T-helper 2 cell treated with Interferon-gamma antibody and Interleukin-4, amounts not matched to agents 5 μg/mL and 100 μg/mL, for 36 hours (primary cell): ENCODE data around the gene KCNK4.
"Not testable (repeated sequence)": the region's sequence is repeated elsewhere in the genome, so short reads cannot be mapped to it uniquely, and the experiment has no call there.

ENCODE experiments used
- DNase-seq: peaks from one replicate; pipeline ENCODE4 v3.0.0; 2021; ENCODE audit warnings: low spot score
- H3K27ac Mint-ChIP-seq: one replicate; pipeline ENCODE4 v1.8.0; 2021; ENCODE audit warnings: mild to moderate bottlenecking, mixed read lengths
- H3K27me3 Mint-ChIP-seq: one replicate; pipeline ENCODE4 v1.8.0; 2021; ENCODE audit warnings: low read depth, mixed read lengths
- H3K36me3 Mint-ChIP-seq: one replicate; pipeline ENCODE4 v1.8.0; 2021; ENCODE audit warnings: low read depth, mixed read lengths
- H3K4me1 Mint-ChIP-seq: one replicate; pipeline ENCODE4 v1.8.0; 2021; ENCODE audit warnings: low read depth, mixed read lengths
- H3K4me3 Mint-ChIP-seq: one replicate; pipeline ENCODE4 v1.8.0; 2022; ENCODE audit warnings: mild to moderate bottlenecking, moderate library complexity, mixed read lengths
- H3K9me3 Mint-ChIP-seq: one replicate; pipeline ENCODE4 v1.8.0; 2021; ENCODE audit warnings: mixed read lengths

KCNK4 gene

GRCh38 chr11:64321533-64321932, 30.4 kb downstream of the KCNK4 start:
- Mint-ChIP-seq H3K9me3 (no peaks in the 10 kb centered on the region), H3K27me3 (no peaks in the 10 kb centered on the region), H3K36me3 (peaks cover 21% of the 10 kb centered on the region), H3K4me3 (no peak overlapping the region), H3K4me1 (peaks cover 18% of the 10 kb centered on the region), H3K27ac (no peak overlapping the region)
- no peak for DNase-seq

DNA sequence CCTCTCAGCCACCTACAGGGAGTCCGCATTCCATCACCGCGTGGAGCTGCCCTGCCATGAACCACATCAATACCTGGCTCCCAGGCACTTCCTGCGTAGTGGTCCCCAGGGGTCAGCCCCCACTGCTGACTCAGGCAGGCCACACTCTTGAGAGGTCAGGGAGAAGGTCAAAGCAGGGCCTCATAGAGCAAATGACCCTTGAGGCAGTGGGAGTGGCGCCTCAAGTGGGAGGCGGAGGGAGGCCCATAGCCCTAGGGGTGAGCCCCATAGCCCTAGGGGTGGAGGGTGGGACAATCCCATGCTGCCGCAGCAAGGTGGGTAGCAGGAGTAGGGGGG, 31.8 kb downstream of the KCNK4 start:
- peaks cover 10% of the 10 kb centered on the region for H3K4me1 Mint-ChIP-seq
- no peak overlapping the region for H3K4me3 Mint-ChIP-seq
- H3K36me3 Mint-ChIP-seq = peaks cover 11% of the 10 kb centered on the region
- no peaks in the 10 kb centered on the region for H3K9me3 Mint-ChIP-seq
- no peak overlapping the region for H3K27ac Mint-ChIP-seq
- no peak for DNase-seq
- H3K27me3 Mint-ChIP-seq = no peaks in the 10 kb centered on the region

DNA sequence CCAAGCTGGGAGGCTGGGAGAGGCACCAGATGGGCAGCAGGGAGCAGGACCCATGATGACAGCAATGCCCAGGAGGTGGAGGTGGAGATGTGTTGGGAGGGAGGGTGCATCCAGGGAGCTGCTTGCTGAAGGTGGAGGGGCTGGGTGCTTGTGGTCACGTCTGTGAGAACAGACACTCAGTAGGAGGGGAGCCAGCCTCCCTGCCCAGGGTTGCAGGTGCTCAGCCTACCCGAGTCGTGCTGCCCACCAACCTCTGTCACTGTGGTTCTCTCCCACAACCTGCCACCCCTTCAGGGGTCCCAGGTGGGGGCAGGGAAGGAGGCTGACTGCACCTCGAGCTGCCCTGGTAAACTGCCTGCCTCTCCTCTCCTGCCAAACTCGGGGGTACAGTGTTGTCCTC, 32.3 kb downstream of the KCNK4 start:
- Mint-ChIP-seq H3K36me3 (peaks cover 9% of the 10 kb centered on the region), H3K9me3 (no peaks in the 10 kb centered on the region), H3K4me3 (no peak overlapping the region), H3K4me1 (peaks cover 10% of the 10 kb centered on the region), H3K27ac (no peak overlapping the region), H3K27me3 (no peaks in the 10 kb centered on the region)
- no peak for DNase-seq

- not testable (repeated sequence) for H3K27me3 Mint-ChIP-seq, H3K36me3 Mint-ChIP-seq, H3K27ac Mint-ChIP-seq, H3K4me3 Mint-ChIP-seq, H3K4me1 Mint-ChIP-seq, DNase-seq, H3K9me3 Mint-ChIP-seq
These were observed 32.9 kb downstream of the KCNK4 start for GRCh38 chr11:64323984-64324383.

DNA sequence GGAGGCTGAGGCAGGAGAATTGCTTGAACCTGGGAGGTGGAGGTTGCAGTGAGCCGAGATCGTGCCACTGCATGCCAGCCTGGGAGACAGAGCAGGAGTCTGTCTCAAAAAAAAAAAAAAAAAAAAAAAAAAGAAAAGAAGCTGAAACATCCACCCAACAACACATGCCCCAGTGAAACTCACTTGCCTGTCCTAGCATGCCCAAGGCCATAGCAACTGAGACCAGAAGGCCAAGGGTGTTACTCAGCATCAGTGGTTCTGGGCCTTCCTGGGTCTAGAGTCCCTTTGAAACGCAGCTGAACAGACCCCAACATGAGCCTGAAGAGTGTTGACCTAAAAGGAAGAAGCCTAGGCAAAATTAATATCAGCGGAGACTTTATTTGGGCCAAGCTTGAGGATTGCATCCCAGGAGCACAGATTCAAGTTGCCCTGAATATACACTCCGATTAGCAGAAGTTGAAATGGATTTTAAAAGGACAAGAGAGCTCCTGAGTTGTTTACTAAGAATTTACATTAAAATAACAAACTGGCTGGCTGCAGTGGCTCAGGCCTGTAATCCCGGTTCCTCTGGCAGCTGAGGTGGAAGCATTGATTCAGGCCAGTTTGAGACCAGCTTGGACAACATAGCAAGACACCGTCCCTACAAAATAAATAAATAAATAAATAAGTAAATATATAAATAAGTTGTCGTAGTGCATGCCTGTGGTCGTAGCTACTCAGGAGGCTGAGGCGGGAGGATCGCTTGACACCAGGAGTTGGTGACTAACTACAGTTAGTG, 33.8 kb downstream of the KCNK4 start:
- no peaks in the 10 kb centered on the region for H3K9me3 Mint-ChIP-seq
- no peak overlapping the region for H3K4me3 Mint-ChIP-seq
- no peak overlapping the region for H3K27ac Mint-ChIP-seq
- H3K27me3 Mint-ChIP-seq = no peaks in the 10 kb centered on the region
- DNase-seq = no peak
- peaks cover 4% of the 10 kb centered on the region for H3K4me1 Mint-ChIP-seq
- peaks cover 7% of the 10 kb centered on the region for H3K36me3 Mint-ChIP-seq

DNA sequence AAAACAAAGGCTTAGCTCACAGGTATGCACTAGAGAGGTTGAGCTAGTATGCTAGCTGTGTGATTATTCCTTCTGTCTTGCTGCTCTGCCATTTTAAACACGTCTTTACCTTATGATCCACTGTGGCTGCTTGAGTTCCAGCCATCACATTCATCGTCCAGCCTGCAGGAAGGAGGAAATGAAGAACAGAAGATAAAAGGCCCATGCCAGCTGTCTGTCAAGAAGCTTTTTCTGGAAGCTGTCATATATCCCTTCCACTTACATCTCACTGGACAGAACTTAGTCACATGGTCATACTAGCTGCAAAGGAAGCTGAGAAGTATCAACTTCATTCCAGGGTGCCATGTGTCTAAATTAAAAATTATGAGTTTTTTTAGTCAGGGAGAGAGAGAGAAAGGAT, 36.3 kb downstream of the KCNK4 start:
- no peak for DNase-seq
- H3K9me3 Mint-ChIP-seq = no peaks in the 10 kb centered on the region
- H3K27ac Mint-ChIP-seq = no peak overlapping the region
- H3K27me3 Mint-ChIP-seq = no peaks in the 10 kb centered on the region
- no peaks in the 10 kb centered on the region for H3K36me3 Mint-ChIP-seq
- peaks cover 6% of the 10 kb centered on the region for H3K4me1 Mint-ChIP-seq
- no peak overlapping the region for H3K4me3 Mint-ChIP-seq

- no peak for DNase-seq
- Mint-ChIP-seq H3K4me3 (no peak overlapping the region), H3K9me3 (no peaks in the 10 kb centered on the region), H3K27me3 (no peaks in the 10 kb centered on the region), H3K36me3 (no peaks in the 10 kb centered on the region), H3K27ac (no peak overlapping the region), H3K4me1 (peaks cover 6% of the 10 kb centered on the region)
These were observed 36.9 kb downstream of the KCNK4 start for GRCh38 chr11:64327993-64328392.

DNA sequence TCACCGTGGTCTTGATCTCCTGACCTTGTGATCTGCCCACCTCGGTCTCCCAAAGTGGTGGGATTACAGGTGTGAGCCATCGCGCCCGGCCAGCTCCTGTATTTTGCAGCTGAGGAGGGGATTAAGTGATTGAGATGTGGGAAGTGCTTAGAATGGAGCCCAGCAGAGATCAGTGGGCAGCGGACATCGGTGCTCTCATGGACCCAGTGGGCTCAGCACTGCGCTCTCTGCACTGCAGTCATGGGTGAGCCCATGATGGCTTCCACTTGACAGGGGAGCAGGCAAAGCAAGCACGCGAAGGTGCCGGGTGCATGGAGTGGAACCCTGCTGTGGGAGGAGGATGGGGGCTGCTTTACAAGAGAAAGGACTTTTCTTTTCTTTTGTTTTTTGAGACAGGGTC, 39.8 kb downstream of the KCNK4 start:
- DNase-seq = no peak
- H3K4me3 Mint-ChIP-seq = no peak overlapping the region
- peaks cover 9% of the 10 kb centered on the region for H3K36me3 Mint-ChIP-seq
- no peaks in the 10 kb centered on the region for H3K27me3 Mint-ChIP-seq
- peaks cover 13% of the 10 kb centered on the region for H3K4me1 Mint-ChIP-seq
- no peaks in the 10 kb centered on the region for H3K9me3 Mint-ChIP-seq
- H3K27ac Mint-ChIP-seq = no peak overlapping the region

DNA sequence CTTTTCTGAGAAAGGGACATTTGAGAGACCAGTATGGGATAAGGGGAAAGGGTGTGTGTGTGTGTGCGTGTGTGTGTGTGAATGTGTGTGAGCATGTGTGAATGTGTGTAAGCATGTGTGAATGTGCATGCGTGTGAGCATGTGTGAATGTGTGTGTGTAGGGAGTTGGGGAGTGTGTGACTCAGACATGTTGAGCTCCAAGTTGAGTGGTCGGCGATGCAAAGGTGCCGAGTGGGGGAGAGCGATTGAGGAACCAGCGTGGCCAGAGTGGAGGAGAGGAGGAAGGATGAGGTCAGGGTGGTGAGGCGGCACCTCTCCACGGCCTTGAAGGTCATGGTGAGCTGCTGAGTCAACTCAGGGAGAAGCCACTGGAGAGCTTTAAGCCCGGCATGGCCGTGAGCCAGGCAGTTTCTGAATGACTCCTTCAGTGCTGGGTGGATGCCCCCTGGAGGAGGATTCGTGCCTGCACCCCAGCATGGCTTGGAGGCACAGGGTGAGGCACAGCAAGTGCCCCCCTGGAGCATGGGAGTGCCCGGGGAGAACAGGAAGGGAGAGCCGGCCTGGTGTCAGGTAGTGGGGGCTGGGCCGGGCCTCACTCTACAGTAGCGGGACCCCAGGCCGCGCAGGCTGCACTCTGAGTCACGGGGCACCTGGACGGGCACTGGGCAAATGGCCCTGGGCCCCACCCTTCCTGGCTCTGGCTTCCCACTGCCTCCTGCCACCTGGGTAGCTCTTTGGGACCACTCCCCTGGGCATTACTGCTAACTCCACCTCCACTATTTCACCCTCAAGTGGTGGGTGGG, 40.7 kb downstream of the KCNK4 start:
- no peaks in the 10 kb centered on the region for H3K27me3 Mint-ChIP-seq
- H3K36me3 Mint-ChIP-seq = peaks cover 9% of the 10 kb centered on the region
- H3K27ac Mint-ChIP-seq = peak overlapping the region; percentile 78
- H3K4me1 Mint-ChIP-seq = peaks cover 13% of the 10 kb centered on the region
- peak overlapping the region; percentile 11 for H3K4me3 Mint-ChIP-seq
- no peaks in the 10 kb centered on the region for H3K9me3 Mint-ChIP-seq
- DNase-seq = peak; percentile 88

GRCh38 chr11:64333556-64333955, 42.5 kb downstream of the KCNK4 start:
- DNase-seq = no peak
- Mint-ChIP-seq H3K36me3 (peaks cover 17% of the 10 kb centered on the region), H3K9me3 (no peaks in the 10 kb centered on the region), H3K27ac (no peak overlapping the region), H3K27me3 (no peaks in the 10 kb centered on the region), H3K4me1 (peaks cover 17% of the 10 kb centered on the region), H3K4me3 (no peak overlapping the region)

DNA sequence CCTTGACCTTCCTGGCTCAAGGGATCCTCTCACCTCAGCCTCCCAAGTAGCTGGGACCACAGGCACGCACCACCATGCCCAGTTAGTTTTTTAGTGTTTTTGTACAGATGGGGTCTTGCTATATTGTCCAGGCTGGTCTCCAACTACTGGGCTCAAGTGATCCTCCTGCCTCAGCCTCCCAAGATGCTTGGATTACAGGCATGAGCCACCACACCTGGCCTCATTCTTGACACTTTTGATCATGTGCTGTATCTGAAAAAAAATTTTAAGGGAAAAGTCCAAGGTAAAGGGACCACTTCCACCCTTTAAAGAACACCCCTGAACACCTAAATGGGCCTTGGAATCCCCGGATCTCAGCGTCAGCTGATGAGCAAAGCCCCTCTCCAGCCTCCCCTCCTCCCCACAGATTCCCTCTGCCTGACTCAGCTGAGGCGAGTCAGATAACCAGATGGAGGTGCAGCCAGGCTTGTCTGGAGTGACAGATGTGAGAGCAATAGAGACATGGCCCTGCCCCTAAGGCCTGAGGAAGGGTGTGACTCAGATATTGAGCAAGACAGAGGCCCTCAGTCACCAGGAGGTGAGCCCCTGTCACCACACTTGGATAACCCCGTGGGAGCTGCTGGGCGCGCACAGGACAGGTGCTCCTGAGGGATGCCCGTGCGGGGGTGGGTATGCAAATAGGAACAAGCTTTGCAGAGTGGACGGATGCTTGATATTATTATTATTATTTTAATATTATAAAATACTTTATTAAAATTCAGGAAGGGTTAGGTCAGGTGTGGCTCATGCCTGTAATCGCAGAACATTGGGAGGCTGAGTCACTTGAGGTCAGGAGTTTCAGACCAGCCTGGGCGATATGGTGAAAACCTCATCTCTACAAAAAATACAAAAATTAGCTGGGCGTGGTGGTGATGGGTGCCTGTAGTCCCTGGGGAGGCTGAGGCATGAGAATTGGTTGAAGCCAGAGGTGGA, 43.9 kb downstream of the KCNK4 start:
- H3K27me3 Mint-ChIP-seq = no peaks in the 10 kb centered on the region
- no peak overlapping the region for H3K4me3 Mint-ChIP-seq
- H3K4me1 Mint-ChIP-seq = peaks cover 29% of the 10 kb centered on the region
- peaks cover 28% of the 10 kb centered on the region for H3K36me3 Mint-ChIP-seq
- peak; percentile 63 for DNase-seq
- H3K27ac Mint-ChIP-seq = peak overlapping the region; percentile 61
- no peaks in the 10 kb centered on the region for H3K9me3 Mint-ChIP-seq

- no peaks in the 10 kb centered on the region for H3K27me3 Mint-ChIP-seq
- H3K9me3 Mint-ChIP-seq = no peaks in the 10 kb centered on the region
- peaks cover 35% of the 10 kb centered on the region for H3K36me3 Mint-ChIP-seq
- H3K4me3 Mint-ChIP-seq = no peak overlapping the region
- no peak overlapping the region for H3K27ac Mint-ChIP-seq
- peaks cover 36% of the 10 kb centered on the region for H3K4me1 Mint-ChIP-seq
- DNase-seq = no peak
These were observed 46.6 kb downstream of the KCNK4 start for GRCh38 chr11:64337538-64338249.

- Mint-ChIP-seq H3K9me3 (no peaks in the 10 kb centered on the region), H3K4me1 (peaks cover 36% of the 10 kb centered on the region), H3K4me3 (peak overlapping the region; percentile 93), H3K27ac (peak overlapping the region; percentile 92), H3K27me3 (no peaks in the 10 kb centered on the region), H3K36me3 (peaks cover 34% of the 10 kb centered on the region)
- no peak for DNase-seq
These were observed 47.6 kb downstream of the KCNK4 start for GRCh38 chr11:64338716-64339115.
